Caco-2 (cell line): ENCODE data around the gene RABL6. TPM values are rescaled to one million over a fixed set of nuclear protein-coding genes. Genes with fewer than 3 reads are reported as not detected.

Experiments
- BruUV-seq: library from RNA; stranded (reverse); fragments of 400-500 nt; replicated peaks from 2 replicates; lab custom pipeline; 2021; lab: Mats Ljungman, UMichigan
- CTCF ChIA-PET: fragments of 300-600 bp; sonication (Branson Sonifier 250); formaldehyde crosslinking; loops from one replicate; lab custom pipeline; 2022; ENCODE audit warnings: antibody characterized with exemption; lab: Charles Lee
- POLR2A ChIA-PET: fragments of 300-600 bp; sonication (Branson Sonifier 250); formaldehyde crosslinking; loops from one replicate; lab custom pipeline; 2022; ENCODE audit warnings: antibody characterized with exemption; lab: Charles Lee
- DNase-seq, 2 experiments: peaks; one replicate each; pipeline versions ENCODE4 v3.0.0 to v3.0.0-alpha.2; 2020 to 2022
- H3K27me3 ChIP-seq: replicated peaks from 2 replicates; pipeline ENCODE4 v1.6.0; 2011; ENCODE audit warnings: low read length; ENCODE audit not compliant: control insufficient read depth, insufficient read depth
- H3K36me3 ChIP-seq: 2 replicates; pipeline ENCODE4 v1.5.1; 2011; ENCODE audit warnings: low read length; ENCODE audit not compliant: control insufficient read depth, insufficient read depth
- H3K4me1 ChIP-seq: fragments of 250-450 bp; sonication (Bioruptor Pico); 2 replicates; pipeline ENCODE4 v1.5.1; 2020; ENCODE audit warnings: mild to moderate bottlenecking
- H3K4me3 ChIP-seq: 2 replicates; pipeline ENCODE4 v1.5.1; 2011; ENCODE audit warnings: low read depth, mild to moderate bottlenecking, control low read depth, low read length
- H3K9me3 ChIP-seq: fragments of 250-450 bp; sonication (Bioruptor Pico); 2 replicates; pipeline ENCODE4 v1.5.1; 2020; ENCODE audit warnings: mild to moderate bottlenecking, moderate library complexity
- H3K27ac Mint-ChIP-seq: one replicate; pipeline ENCODE4 v1.8.0; 2022; ENCODE audit warnings: mixed read lengths; ENCODE audit not compliant: unreplicated experiment
- H3K27me3 Mint-ChIP-seq: one replicate; pipeline ENCODE4 v1.8.0; 2022; ENCODE audit warnings: mixed read lengths; ENCODE audit not compliant: insufficient read depth, unreplicated experiment
- H3K36me3 Mint-ChIP-seq: one replicate; pipeline ENCODE4 v1.8.0; 2022; ENCODE audit warnings: mild to moderate bottlenecking, mixed read lengths; ENCODE audit not compliant: insufficient read depth, unreplicated experiment
- H3K4me1 Mint-ChIP-seq: one replicate; pipeline ENCODE4 v1.8.0; 2022; ENCODE audit warnings: low read depth, mixed read lengths; ENCODE audit not compliant: unreplicated experiment
- H3K4me3 Mint-ChIP-seq: one replicate; pipeline ENCODE4 v1.8.0; 2022; ENCODE audit warnings: mild to moderate bottlenecking, moderate library complexity, mixed read lengths; ENCODE audit not compliant: unreplicated experiment
- H3K9me3 Mint-ChIP-seq: one replicate; pipeline ENCODE4 v1.8.0; 2022; ENCODE audit warnings: mixed read lengths; ENCODE audit not compliant: unreplicated experiment
- CTCF ChIP-seq, 2 experiments: fragments of 200-600 bp in 1 of 2; IDR thresholded peaks; 1 replicate in 1 of 2; 2 replicates in 1 of 2; pipeline versions ENCODE4 v1.5.1 to v1.8.0; 2011 to 2022; ENCODE audit warnings: antibody characterized with exemption in 1 of 2, control low read depth in 1 of 2, inconsistent platforms in 1 of 2, low read depth in 1 of 2, low read length in 1 of 2, mild to moderate bottlenecking in 1 of 2, moderate library complexity in 1 of 2; ENCODE audit not compliant: insufficient read depth in 1 of 2, severe bottlenecking in 1 of 2, unreplicated experiment in 1 of 2
- intact Hi-C: fragments of 100-400 bp; cut with micrococcal nuclease; formaldehyde crosslinking; loops from one replicate; pipeline ENCODE4 v1.10.0; 2022; ENCODE audit not compliant: unreplicated experiment
- total RNA-seq: library from RNA; stranded (reverse); gene quantifications from 2 replicates; pipeline ENCODE4 v1.2.3, GENCODE V29; 2022

Gene RABL6
- total RNA-seq, 1 experiment from 2014 or later, result 138 TPM

GRCh38 chr9:136820971-136821825 lies 13.4 kb downstream of the RABL6 start:
- H3K27ac Mint-ChIP-seq, result no peak overlapping the region
- POLR2A ChIA-PET, result no interaction called here

GRCh38 chr9:136821826-136822544 lies 14.2 kb downstream of the RABL6 start:
- no peak for TF ChIP-seq CTCF (IDR thresholded peaks at IDR 0.05; ENCODE audit: insufficient read depth in 1 of 2, low read depth in 1 of 2, low read length in 1 of 2, severe bottlenecking in 1 of 2, unreplicated experiment in 1 of 2)
- H3K4me1 Mint-ChIP-seq, result no peaks in the 10 kb centered on the region
- H3K36me3 ChIP-seq, result no peaks in the 10 kb centered on the region; the same call in 1 of the 2 replicates

More at GRCh38 chr9:136820971-136821825, 13.4 kb downstream of the RABL6 start:
- Histone ChIP-seq H3K36me3 (no peaks in the 10 kb centered on the region; the same call in 1 of the 2 replicates), H3K27me3 (no peaks in the 10 kb centered on the region), H3K4me1 (no peaks in the 10 kb centered on the region), H3K4me3 (no peak overlapping the region), H3K9me3 (no peaks in the 10 kb centered on the region)
- Mint-ChIP-seq H3K9me3 (no peaks in the 10 kb centered on the region), H3K27me3 (no peaks in the 10 kb centered on the region), H3K36me3 (peaks cover 84% of the 10 kb centered on the region), H3K4me1 (no peaks in the 10 kb centered on the region), H3K4me3 (no peak overlapping the region)
- no TSS peak for BruUV-seq
- CTCF ChIA-PET, result no interaction called here
- DNase-seq, result no peak
- intact Hi-C loops, result no loop called here
- TF ChIP-seq CTCF (IDR thresholded peaks at IDR 0.05; ENCODE audit: insufficient read depth in 1 of 2, low read depth in 1 of 2, low read length in 1 of 2, severe bottlenecking in 1 of 2, unreplicated experiment in 1 of 2), result no peak

More at GRCh38 chr9:136821826-136822544, 14.2 kb downstream of the RABL6 start:
- no peak overlapping the region for H3K27ac Mint-ChIP-seq
- no peaks in the 10 kb centered on the region for H3K27me3 ChIP-seq
- H3K9me3 ChIP-seq, result no peaks in the 10 kb centered on the region
- no peaks in the 10 kb centered on the region for H3K9me3 Mint-ChIP-seq
- ChIA-PET CTCF (interaction anchor here (0.6 to 1.8 kb wide), 3 partner anchors 20 to 245 kb away, joined by 4 to 8 read pairs (median 4); partner anchors contain the start of gene AJM1), POLR2A (no interaction called here)
- DNase-seq, result no peak
- H3K4me3 ChIP-seq, result no peak overlapping the region
- intact Hi-C loops, result no loop called here
- no peak overlapping the region for H3K4me3 Mint-ChIP-seq
- no TSS peak for BruUV-seq
- no peaks in the 10 kb centered on the region for H3K4me1 ChIP-seq
- H3K27me3 Mint-ChIP-seq, result no peaks in the 10 kb centered on the region
- H3K36me3 Mint-ChIP-seq, result peaks cover 78% of the 10 kb centered on the region
